Endothelial cell of umbilical vein (primary cell): ENCODE measurements around the gene CPLANE2. TPM values are rescaled to one million over a fixed set of nuclear protein-coding genes. Genes with fewer than 3 reads are reported as not detected.

Experiments
- BruUV-seq: library from RNA; stranded (reverse); fragments of 400-500 nt; replicated peaks from 2 replicates; lab custom pipeline; 2021; lab: Mats Ljungman, UMichigan
- CTCF ChIA-PET: fragments of 300-600, 350-600 bp; sonication (Branson Sonifier 250); formaldehyde crosslinking; loops from one replicate; lab custom pipeline; 2021; ENCODE audit warnings: antibody characterized with exemption, inconsistent platforms; lab: Charles Lee
- POLR2A ChIA-PET: fragments of 300-600, 350-600 bp; sonication (Branson Sonifier 250); formaldehyde crosslinking; loops from one replicate; lab custom pipeline; 2021; ENCODE audit warnings: antibody characterized with exemption, inconsistent platforms; lab: Charles Lee
- DNase-seq: peaks from one replicate; pipeline ENCODE4 v3.0.0-alpha.2; 2011; ENCODE audit warnings: low read depth, low spot score
- FAIRE-seq: peaks from 2 replicates; lab custom pipeline; 2011; peaks lifted over from hg19 to GRCh38; lab: Jason Lieb, UNC
- H2AFZ ChIP-seq: 2 replicates; pipeline ENCODE4 v1.6.0; 2012; ENCODE audit warnings: low read depth, low read length, control low read depth, inconsistent platforms
- H3K27ac ChIP-seq: 2 replicates; pipeline ENCODE4 v1.5.1; 2011; ENCODE audit warnings: low read depth, mild to moderate bottlenecking, control low read depth, low read length, moderate library complexity; ENCODE audit not compliant: insufficient read depth
- H3K27me3 ChIP-seq, 2 experiments: 2 replicates each; pipeline versions ENCODE4 v1.6.0 to v1.6.1; 2011; ENCODE audit warnings: low read length in 2 of 2, mixed read lengths in 1 of 2; ENCODE audit not compliant: control insufficient read depth in 2 of 2, insufficient read depth in 2 of 2
- H3K36me3 ChIP-seq, 2 experiments: 2 replicates in 1 of 2; 3 replicates in 1 of 2; pipeline ENCODE4 v1.5.1; 2011; ENCODE audit warnings: low read length in 2 of 2, mild to moderate bottlenecking in 1 of 2, moderate library complexity in 1 of 2; ENCODE audit not compliant: control insufficient read depth in 2 of 2, insufficient read depth in 2 of 2; ENCODE audit errors: extremely low read depth in 1 of 2
- H3K4me1 ChIP-seq: 3 replicates; pipeline ENCODE4 v1.5.1; 2011; ENCODE audit warnings: mild to moderate bottlenecking, low read length; ENCODE audit not compliant: control insufficient read depth, insufficient read depth; ENCODE audit errors: extremely low read depth
- H3K4me2 ChIP-seq: 2 replicates; pipeline ENCODE4 v1.6.1; 2011; ENCODE audit warnings: low read length, control low read depth, mixed read lengths; ENCODE audit not compliant: insufficient read depth
- H3K4me3 ChIP-seq, 3 experiments: fragments of 200-600 bp in 1 of 3; sonication (generic), shearing (Covaris generic) in 1 of 3; replicated peaks in 1 of 3; 2 replicates each; pipeline ENCODE4 v1.5.1; 2011 to 2016; ENCODE audit warnings: control low read depth in 3 of 3, low read length in 3 of 3, mild to moderate bottlenecking in 2 of 3, inconsistent platforms in 1 of 3, low read depth in 1 of 3, moderate library complexity in 1 of 3; ENCODE audit not compliant: insufficient read depth in 1 of 3
- H3K79me2 ChIP-seq: 2 replicates; pipeline ENCODE4 v1.6.0; 2012; ENCODE audit warnings: low read length, inconsistent platforms; ENCODE audit not compliant: control insufficient read depth, insufficient read depth
- H3K9ac ChIP-seq: replicated peaks from 2 replicates; pipeline ENCODE3; 2011; ENCODE audit warnings: low read length, control low read depth; ENCODE audit not compliant: insufficient read depth; ENCODE audit errors: extremely low read depth
- H3K9me1 ChIP-seq: replicated peaks from 3 replicates; pipeline ENCODE4 v1.6.0; 2011; ENCODE audit warnings: mild to moderate bottlenecking, low read length; ENCODE audit not compliant: control insufficient read depth, insufficient read depth; ENCODE audit errors: extremely low read depth
- H3K9me3 ChIP-seq: replicated peaks from 2 replicates; pipeline ENCODE4 v1.5.1; 2012; ENCODE audit warnings: low read length, inconsistent platforms; ENCODE audit not compliant: control insufficient read depth, insufficient read depth
- H4K20me1 ChIP-seq: replicated peaks from 2 replicates; pipeline ENCODE3; 2011; ENCODE audit warnings: mild to moderate bottlenecking, low read length; ENCODE audit not compliant: control insufficient read depth, insufficient read depth; ENCODE audit errors: extremely low read depth
- EZH2 ChIP-seq: IDR thresholded peaks from 2 replicates; pipeline ENCODE4 v1.6.1; 2012; ENCODE audit warnings: borderline replicate concordance, low read depth, mild to moderate bottlenecking, moderate library complexity, low read length, inconsistent platforms; ENCODE audit not compliant: severe bottlenecking
- FOS ChIP-seq: IDR thresholded peaks from 2 replicates; pipeline ENCODE4 v1.6.1; 2011; ENCODE audit warnings: mild to moderate bottlenecking, low read length, moderate library complexity, borderline replicate concordance; ENCODE audit not compliant: insufficient read depth
- GATA2 ChIP-seq: IDR thresholded peaks from 2 replicates; pipeline ENCODE4 v1.7.0; 2011; ENCODE audit warnings: low read depth, mild to moderate bottlenecking, moderate library complexity, mixed read lengths, low read length; ENCODE audit not compliant: insufficient read length, insufficient read depth
- JUN ChIP-seq: IDR thresholded peaks from 2 replicates; pipeline ENCODE4 v1.6.1; 2011; ENCODE audit warnings: borderline replicate concordance, low read depth; ENCODE audit not compliant: insufficient read length, insufficient read depth
- MYC ChIP-seq: IDR thresholded peaks from one replicate; pipeline ENCODE4 v1.6.1; 2011; ENCODE audit warnings: mild to moderate bottlenecking, low read depth, low read length
- POLR2A ChIP-seq: IDR thresholded peaks from 2 replicates; pipeline ENCODE4 v1.6.1; 2012; ENCODE audit warnings: low read depth, mild to moderate bottlenecking, control low read depth, low read length
- POLR2AphosphoS5 ChIP-seq: IDR thresholded peaks from 2 replicates; pipeline ENCODE4 v1.6.1; 2012; ENCODE audit warnings: low read depth, mild to moderate bottlenecking, control low read depth, low read length, moderate library complexity; ENCODE audit not compliant: insufficient read depth
- dilution Hi-C: fragments of 300-500 bp; cut with MboI; formaldehyde crosslinking; loops from one replicate; pipeline ENCODE4 v1.15.0; 2019; ENCODE audit warnings: low sequenced_read_pairs; ENCODE audit not compliant: extremely low pct_ligation_motif_present
- intact Hi-C: fragments of 100-400 bp; cut with micrococcal nuclease; formaldehyde crosslinking; loops from one replicate; pipeline ENCODE4 v1.10.0; 2022
- polyA plus RNA-seq, 4 experiments: library from polyadenylated mRNA; depleted of rRNA in 3 of 4; stranded (reverse) in 3 of 4; unstranded in 1 of 4; fragments of >200 nt; gene quantifications; 2 replicates each; pipeline versions ENCODE4 v1.2.1 to v1.2.3, GENCODE V29; 2011 to 2012; ENCODE audit warnings: missing spikeins in 1 of 4
- total RNA-seq: library from RNA; stranded (reverse); gene quantifications from 2 replicates; pipeline ENCODE4 v1.2.3, GENCODE V29; 2021
- TF ChIP-seq, protein P1 (sequence below): IDR thresholded peaks from 2 replicates; pipeline ENCODE4 v1.6.1; 2011; ENCODE audit not compliant: insufficient read depth, insufficient read length
- TF ChIP-seq, protein P2 (sequence below), 2 donors: IDR thresholded peaks; 1 replicate in 1 of 2; 2 replicates in 1 of 2; pipeline ENCODE4 v1.5.1; 2011; ENCODE audit warnings: low read length in 2 of 2, mild to moderate bottlenecking in 2 of 2, moderate library complexity in 2 of 2, control low read depth in 1 of 2, inconsistent platforms in 1 of 2, low read depth in 1 of 2; ENCODE audit not compliant: insufficient read depth in 1 of 2; ENCODE audit errors: extremely low read depth in 1 of 2

Gene CPLANE2
- total and polyA plus RNA-seq, 2 donors (not counting 3 experiments of a cell fraction or from before 2014, with no cell fraction given) = 3.9 to 4.6 TPM

DNA sequence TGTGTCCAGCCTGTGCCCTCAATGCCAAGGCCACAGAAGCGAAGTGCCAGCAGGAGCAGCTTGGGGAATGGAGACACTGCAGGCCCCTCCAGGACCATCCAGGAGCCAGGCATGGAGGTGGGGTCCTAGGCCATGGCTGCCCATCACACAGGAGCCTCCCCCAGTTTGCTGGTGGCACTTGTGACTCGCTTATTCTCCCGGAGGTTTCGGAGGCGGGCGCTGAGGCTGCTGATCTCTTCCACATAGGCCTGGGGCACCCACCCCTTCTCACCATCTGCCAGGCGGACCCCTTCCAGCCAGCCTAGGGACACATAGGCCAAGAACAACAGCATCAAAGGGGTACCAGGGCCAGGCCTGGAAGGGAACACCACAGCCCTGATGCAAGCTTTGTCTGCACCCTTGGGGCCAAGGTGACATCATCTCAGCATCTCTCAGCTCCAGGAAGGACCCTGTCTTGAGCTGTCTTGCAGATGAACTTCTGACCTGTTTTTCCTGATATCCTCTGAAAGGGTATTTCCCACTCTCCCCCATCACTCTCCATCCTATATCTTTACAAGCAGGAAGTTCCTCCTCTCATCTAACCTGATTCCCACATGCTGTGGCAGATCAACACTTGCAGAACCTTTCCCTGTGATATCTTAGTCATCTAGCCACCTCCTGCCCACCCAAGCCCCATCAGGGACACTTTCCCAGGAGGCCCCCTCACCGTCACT, 38.4 kb downstream of the CPLANE2 start:
- Histone ChIP-seq H3K36me3 (no peaks in the 10 kb centered on the region), H3K4me1 (no peaks in the 10 kb centered on the region), H3K9me1 (no peaks in the 10 kb centered on the region), H3K9ac (no peak overlapping the region), H3K4me2 (no peak overlapping the region), H4K20me1 (no peaks in the 10 kb centered on the region), H2AFZ (no peak overlapping the region), H3K79me2 (no peaks in the 10 kb centered on the region), H3K27ac (no peak overlapping the region), H3K27me3 (no peaks in the 10 kb centered on the region), H3K4me3 (no peak overlapping the region), H3K9me3 (no peaks in the 10 kb centered on the region)
- FAIRE-seq = no peak
- CTCF ChIA-PET = interaction anchor here (2.1 kb wide), 1 partner anchor 116 kb away, joined by 10 read pairs; no protein-coding TSS in a partner anchor
- no TSS peak for BruUV-seq
- intact Hi-C loops (no loop called here), dilution Hi-C loops (no loop called here)
- POLR2A ChIA-PET = no interaction called here
- TF ChIP-seq FOS (no peak), POLR2AphosphoS5 (no peak), GATA2 (no peak), POLR2A (no peak), MYC (no peak), JUN (no peak), EZH2 (no peak)
- TF ChIP-seq, protein P1, sequence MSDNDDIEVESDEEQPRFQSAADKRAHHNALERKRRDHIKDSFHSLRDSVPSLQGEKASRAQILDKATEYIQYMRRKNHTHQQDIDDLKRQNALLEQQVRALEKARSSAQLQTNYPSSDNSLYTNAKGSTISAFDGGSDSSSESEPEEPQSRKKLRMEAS = no peak
- TF ChIP-seq, protein P2, sequence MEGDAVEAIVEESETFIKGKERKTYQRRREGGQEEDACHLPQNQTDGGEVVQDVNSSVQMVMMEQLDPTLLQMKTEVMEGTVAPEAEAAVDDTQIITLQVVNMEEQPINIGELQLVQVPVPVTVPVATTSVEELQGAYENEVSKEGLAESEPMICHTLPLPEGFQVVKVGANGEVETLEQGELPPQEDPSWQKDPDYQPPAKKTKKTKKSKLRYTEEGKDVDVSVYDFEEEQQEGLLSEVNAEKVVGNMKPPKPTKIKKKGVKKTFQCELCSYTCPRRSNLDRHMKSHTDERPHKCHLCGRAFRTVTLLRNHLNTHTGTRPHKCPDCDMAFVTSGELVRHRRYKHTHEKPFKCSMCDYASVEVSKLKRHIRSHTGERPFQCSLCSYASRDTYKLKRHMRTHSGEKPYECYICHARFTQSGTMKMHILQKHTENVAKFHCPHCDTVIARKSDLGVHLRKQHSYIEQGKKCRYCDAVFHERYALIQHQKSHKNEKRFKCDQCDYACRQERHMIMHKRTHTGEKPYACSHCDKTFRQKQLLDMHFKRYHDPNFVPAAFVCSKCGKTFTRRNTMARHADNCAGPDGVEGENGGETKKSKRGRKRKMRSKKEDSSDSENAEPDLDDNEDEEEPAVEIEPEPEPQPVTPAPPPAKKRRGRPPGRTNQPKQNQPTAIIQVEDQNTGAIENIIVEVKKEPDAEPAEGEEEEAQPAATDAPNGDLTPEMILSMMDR (IDR thresholded peaks at IDR 0.05; ENCODE audit: extremely low read depth in 1 of 2, insufficient read depth in 1 of 2, low read depth in 1 of 2, low read length in 2 of 2) = no peak
- DNase-seq = no peak
